Hepatocyte (in vitro differentiated cells): ENCODE measurements around the gene PNRC2.

Experiments
- EZH2 ChIP-seq: fragments of 200-600 bp; sonication (generic); IDR thresholded peaks from 2 replicates; pipeline ENCODE4 v1.6.1; 2016; ENCODE audit warnings: antibody characterized with exemption, mild to moderate bottlenecking, borderline replicate concordance
- EZH2phosphoT487 ChIP-seq: fragments of 200-600 bp; sonication (generic); IDR thresholded peaks from one replicate; pipeline ENCODE4 v1.6.1; 2018; ENCODE audit warnings: antibody characterized with exemption, mild to moderate bottlenecking, low read depth, moderate library complexity; ENCODE audit not compliant: unreplicated experiment, severe bottlenecking
- TF ChIP-seq, protein P1 (sequence below): fragments of 200-600 bp; sonication (generic); IDR thresholded peaks from 2 replicates; pipeline ENCODE4 v1.5.1; 2016; ENCODE audit warnings: antibody characterized with exemption, mild to moderate bottlenecking; ENCODE audit not compliant: poor library complexity

DNA sequence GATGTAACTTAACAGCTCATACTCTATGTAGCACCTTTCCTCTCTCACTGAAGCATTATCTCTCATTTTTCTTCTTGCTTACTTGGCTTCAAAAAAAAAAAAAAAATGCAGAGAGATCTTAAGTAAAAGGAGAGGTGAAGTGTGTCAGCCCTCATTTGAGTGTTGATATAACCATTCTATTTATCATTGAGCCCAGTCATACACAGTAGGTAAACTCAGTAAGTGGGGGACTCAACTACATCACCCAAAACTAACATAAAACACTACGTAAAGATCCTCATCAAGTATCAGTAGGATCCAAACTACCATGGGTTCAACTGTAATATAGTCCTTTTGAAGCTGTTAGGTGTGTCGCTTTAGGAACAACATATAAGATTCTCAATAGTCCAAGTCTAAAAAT is 8.2 kb downstream of the PNRC2 start:
- TF ChIP-seq EZH2 = no peak
- TF ChIP-seq, protein P1, sequence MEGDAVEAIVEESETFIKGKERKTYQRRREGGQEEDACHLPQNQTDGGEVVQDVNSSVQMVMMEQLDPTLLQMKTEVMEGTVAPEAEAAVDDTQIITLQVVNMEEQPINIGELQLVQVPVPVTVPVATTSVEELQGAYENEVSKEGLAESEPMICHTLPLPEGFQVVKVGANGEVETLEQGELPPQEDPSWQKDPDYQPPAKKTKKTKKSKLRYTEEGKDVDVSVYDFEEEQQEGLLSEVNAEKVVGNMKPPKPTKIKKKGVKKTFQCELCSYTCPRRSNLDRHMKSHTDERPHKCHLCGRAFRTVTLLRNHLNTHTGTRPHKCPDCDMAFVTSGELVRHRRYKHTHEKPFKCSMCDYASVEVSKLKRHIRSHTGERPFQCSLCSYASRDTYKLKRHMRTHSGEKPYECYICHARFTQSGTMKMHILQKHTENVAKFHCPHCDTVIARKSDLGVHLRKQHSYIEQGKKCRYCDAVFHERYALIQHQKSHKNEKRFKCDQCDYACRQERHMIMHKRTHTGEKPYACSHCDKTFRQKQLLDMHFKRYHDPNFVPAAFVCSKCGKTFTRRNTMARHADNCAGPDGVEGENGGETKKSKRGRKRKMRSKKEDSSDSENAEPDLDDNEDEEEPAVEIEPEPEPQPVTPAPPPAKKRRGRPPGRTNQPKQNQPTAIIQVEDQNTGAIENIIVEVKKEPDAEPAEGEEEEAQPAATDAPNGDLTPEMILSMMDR = no peak
- no peak for TF ChIP-seq EZH2phosphoT487
